Stimulated activated CD4-positive, alpha-beta T cell treated with anti-CD3 and anti-CD28 coated beads, Interleukin-2, amount 100 ng/mL, for 4 hours (primary cell): ENCODE measurements around the gene NDUFAF8.
"Not testable (repeated sequence)": the region's sequence is repeated elsewhere in the genome, so short reads cannot be mapped to it uniquely, and the experiment has no call there.

ENCODE experiments used
- DNase-seq: peaks from one replicate; pipeline ENCODE4 v3.0.0-alpha.2; 2020; ENCODE audit warnings: low read depth

NDUFAF8 gene

DNA sequence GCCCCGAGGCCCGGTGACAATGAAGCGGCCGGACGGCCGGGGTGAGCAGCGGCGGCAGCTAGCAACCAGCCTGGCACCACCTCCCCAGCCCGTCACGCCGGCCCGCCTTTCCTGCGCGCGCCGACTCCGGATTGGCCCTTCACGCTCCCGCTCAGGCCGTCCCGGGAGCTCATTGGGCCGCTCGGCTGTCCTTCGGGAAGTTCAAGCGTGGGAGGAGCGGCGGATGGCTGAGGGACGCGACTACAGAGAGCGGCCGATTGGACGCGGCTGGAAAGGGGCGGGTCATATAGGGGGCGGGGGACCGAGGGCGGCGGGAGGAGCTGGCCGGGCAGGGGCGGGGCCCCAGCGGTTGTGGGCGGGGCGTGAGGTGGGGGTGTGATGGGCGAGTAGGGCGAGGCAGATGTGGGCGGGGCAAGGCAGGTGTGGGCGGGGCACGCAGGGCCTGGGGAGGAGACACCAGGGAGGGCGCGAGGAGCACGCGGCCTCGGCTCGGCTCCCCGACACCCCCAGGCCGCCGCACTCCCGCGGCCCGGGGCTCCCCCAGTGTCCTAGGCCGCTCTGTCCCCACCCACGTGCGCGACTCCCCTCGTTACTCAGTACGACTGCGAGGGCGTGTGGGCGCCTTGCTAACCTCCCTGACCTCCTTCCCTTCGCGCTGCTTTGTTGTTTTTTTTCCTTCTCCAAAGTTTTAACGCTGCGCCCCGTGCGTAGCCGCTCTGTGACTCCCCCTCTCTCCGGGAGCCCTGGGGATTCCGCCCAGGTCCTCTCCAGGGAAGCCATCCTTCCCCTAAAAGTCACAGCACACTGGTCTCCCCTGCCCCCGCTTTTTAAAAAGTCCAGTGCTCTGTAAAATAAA, 16.0 kb upstream of the NDUFAF8 start, which contains the start of gene CEP131:
CEP131 (minus strand) TSS at position 60 of the 856 bp plus-strand sequence. CDS start 2,909 bp downstream, outside the sequence.
- DNase-seq: peak; percentile 99

DNA sequence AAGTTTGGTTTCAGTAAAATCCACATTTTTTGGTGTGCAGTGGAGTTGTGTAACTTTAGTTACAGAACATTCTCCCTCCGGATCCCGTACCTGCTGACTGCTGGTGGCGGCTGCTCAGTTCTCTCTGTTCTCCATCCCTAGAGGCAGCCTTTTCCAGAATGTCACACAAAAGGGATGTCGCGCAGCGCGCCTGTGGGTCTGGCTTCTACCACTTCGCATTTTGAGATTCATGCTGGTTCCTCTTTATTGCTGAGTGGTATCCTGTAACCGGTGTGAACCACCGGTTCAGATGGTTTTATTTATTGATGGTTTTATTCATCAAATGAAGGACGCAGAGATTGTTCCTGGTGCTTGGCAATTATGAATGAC, 15.4 kb upstream of the NDUFAF8 start:
- no peak for DNase-seq

DNA sequence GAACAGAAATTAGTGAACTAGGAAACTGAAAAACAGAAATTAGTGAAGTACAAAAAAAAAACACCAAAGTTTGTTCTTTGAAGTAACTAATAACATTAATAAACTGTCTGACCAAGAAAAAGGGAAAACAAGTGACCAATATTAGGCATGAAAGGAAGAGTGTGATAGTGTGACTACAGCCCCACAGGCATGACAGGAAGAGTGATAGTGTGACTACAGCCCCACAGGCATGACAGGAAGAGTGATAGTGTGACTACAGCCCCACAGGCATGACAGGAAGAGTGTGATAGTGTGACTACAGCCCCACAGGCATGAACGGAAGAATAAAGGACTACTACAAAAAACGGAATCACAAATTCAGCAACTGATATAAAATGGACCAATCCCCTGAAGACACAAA, 11.5 kb upstream of the NDUFAF8 start:
- not testable (repeated sequence) for DNase-seq

DNA sequence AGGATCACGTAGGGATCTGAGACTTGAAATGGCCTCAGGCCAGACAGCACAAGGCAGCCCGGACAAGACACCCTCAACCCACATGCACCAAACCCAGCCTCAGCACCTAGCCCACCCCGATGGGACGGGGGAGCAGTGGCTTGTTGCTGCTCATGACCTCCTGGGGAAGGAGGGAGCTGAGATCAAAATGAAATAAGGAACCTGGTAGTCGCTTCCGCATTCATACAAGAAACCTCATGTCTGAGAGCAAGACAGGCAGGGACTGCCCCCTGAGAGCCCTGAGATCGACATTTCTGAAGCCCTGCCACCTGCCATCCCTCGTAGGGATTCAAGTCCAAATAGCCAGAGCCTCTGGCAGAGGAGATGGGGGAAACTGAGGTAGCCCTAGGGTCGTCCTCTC, 10.7 kb upstream of the NDUFAF8 start:
- DNase-seq: no peak

- DNase-seq: no peak
Measured at GRCh38 chr17:81228834-81229665, 10.1 kb upstream of the NDUFAF8 start.

DNA sequence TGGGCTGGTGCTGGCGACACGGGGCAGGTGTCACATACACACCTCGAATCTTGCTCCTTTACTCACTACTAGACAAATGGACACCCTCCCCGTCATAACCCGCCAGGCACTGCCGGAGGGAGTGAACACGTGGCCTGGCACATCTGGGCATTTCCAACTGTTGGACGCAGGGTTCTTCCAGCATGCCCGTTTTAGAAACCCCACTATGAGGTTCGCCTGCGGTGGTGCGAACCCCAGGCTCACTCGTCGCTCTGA, 9.5 kb upstream of the NDUFAF8 start:
- DNase-seq: no peak

DNA sequence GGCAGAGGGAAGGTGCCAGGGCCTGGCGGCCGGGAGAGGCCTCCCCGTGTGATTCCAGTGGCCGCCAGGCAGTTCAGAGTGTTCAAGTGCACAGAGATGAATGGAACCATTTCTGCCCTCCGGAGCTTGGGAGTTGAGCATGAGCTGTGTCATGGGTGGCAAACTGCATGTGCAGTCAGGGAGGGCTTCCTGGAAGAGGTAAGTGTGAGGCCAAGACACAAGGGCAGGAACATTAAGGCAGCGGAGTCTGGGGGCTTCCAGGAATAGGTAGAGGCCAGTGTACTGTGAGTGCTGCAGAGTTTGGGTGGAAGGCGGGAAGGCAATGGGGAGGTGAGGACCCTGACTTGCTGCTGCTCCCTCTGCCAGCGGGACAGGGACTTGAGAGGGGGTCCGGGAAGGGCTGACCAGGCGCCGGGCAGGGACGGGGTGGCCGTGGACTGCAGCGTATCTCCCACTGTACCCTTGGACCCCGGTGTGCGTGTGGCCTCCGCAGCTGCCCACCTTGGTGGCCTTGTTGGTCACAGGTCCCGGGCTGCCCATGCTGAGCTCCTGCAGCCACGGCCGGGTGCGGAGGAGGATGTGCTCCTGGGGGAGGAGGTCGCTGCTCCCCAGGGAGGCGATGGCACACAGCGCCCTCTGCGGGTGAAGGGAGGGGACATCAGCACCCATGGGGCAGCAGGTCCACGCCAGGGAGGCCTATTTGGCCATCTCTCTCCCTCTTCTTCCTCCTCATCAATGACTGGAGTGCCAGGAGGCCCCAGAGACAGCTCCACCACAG, 8.9 kb upstream of the NDUFAF8 start:
- DNase-seq: no peak

- no peak for DNase-seq
Measured at GRCh38 chr17:81231121-81231645, 7.9 kb upstream of the NDUFAF8 start.

GRCh38 chr17:81231766-81232581, 7.1 kb upstream of the NDUFAF8 start:
- DNase-seq: no peak

DNA sequence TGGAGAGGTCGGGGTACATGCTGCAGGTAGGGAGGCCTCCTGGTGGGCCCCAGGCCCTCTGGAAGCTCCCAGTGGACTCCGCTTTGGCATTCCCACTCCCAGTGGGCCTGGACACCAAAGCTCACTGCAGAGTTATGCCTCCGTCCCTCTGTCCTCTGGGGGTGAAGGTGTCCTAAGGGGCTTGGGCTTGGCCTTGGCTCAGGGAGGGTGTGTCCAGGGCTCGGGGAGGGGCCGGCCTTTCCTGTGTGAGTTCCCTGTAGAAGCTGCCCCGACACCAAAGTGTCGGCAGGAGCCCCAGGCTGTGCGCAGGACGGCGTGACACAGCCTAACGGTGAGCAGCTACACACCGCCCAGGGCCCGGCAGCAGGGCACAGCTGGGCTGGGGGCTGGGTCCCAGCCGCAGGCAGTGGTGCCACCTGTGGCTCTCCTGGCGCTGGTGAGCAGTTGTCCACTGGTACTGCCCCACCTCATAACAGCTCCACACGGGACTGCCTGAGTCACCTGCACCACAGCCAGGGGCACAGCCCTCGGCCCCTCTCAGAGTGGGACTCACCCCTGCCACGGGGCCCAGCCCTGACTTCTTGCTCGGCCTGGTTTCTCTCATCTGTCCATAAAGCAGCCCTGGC, 6.4 kb upstream of the NDUFAF8 start:
- no peak for DNase-seq

DNA sequence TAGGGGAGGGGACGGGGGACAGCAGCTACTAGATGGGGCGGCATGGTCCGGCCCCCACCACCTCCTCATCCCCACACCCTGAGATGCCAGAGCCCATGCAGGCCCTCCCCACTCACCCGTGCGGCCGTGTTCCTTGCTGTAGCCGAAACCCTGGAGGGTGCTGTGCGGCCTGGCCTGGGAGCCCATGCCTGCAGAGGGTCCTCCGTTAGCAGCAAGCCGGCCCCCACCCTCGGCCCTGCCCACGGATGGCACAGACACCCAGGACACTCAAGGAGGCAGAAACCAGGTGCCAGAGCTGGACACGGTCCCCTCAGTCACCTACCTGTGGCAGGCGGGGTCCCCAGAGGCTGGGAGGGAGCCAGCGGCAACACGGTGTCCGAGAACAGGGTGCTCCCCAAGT, 5.8 kb upstream of the NDUFAF8 start:
- DNase-seq: no peak

GRCh38 chr17:81233811-81234505, 5.2 kb upstream of the NDUFAF8 start:
- no peak for DNase-seq

DNA sequence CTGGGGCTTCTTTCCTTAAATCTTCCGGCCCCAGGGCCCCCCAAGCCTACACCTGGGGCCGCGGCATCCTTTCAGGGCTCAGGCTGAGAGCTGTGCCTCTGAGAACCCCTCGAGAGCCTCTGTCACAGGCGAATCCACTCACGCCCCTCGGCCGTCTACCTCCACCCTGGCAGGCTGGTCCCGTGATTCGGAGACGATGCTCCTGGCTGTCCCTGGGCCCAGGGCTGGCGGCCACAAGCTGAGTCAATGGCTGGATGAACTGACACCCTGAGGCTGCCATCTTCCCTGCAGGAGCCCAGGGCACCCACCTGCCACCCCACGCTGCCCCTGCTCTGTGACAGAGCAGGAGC, 4.6 kb upstream of the NDUFAF8 start:
- no peak for DNase-seq

- DNase-seq: no peak
Measured at GRCh38 chr17:81234940-81235821, 3.9 kb upstream of the NDUFAF8 start.

DNA sequence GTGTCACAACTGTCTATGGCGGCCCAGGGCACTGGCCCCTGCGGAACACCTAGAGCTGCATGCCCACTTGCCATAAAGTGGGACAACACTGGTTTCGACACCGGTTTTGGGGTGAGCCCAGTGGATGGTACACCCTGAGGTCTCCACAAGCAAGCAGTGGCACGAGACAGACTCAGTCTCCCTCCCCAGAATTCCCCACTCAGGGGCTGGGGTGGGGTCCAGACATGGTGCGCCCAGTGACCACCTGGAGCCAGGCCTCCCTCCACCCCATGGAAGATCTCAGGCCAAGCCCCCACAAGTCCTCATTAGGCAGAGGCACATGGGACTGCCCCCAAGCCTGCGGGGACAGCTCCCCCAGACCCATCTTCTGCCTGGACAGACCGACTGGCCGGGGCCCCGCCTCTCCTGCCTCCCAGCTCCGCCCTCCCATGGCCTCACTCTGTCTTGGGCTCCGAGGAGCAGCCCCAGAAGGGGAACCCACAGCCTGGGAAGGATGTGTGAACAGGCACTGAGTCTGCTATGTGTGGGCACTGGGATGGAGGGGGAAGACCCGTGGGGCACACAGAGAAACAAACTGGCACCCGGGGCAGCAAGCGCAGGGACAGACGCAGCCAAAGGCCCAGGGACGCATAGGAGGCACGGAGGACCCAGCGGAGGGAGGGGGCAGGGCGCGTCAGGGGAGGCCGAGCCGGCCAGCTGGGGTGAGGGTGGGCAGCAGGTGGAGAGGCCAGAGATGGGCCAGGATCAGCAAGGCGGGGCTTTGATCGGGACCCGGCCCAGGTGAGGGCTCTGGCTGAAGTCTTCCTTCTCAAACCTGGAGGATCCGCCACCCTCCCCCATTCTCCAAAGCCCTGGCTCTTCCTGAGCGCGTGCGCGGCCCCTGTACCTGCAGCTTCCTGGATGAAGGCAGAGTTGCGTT, 3.0 kb upstream of the NDUFAF8 start:
- no peak for DNase-seq

DNA sequence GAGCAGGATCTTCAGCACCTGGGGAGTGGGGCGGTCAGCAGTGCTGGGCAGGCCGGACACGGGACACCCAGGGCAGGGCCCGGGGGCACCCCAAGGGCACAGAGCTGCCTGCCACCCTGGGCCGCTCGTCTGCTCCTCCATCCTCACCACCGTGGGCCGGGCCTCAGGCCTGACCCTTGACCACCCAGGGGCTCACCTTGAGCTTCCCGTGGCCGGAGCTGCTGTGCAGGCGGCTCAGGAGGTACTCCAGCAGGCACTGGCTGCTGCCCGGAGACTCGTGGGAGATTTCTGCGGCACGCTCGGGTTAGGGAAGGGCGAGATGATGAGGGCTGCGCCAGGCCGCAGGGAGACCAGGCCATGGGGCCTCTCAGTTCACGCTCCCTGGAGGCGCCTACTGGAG, 2.3 kb upstream of the NDUFAF8 start:
- no peak for DNase-seq

GRCh38 chr17:81237591-81238489, 1.3 kb upstream of the NDUFAF8 start:
- DNase-seq: no peak

DNA sequence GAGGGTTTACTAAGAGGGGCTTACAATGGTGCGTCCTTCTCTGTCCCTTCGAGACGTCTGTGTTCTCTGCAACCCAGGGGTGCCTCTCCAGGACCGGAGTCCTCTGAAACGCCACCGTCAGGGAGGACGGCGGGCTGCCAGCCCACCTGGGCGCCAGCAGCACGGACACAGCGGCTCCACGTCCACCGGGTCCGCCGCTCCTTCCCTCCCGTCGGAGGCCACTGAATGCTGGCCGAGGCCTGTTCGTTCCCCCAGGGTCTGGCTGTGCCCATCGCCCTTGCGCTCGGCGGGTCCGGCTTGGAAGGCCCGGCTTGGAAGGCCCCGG, 666 bp upstream of the NDUFAF8 start:
- DNase-seq: no peak
